ENCODE measurements around the gene MOSPD2. TPM values are rescaled to one million over a fixed set of nuclear protein-coding genes. Genes with fewer than 3 reads are reported as not detected.

MOSPD2 gene
- 25.2 TPM for total RNA-seq

- peak; percentile 94 for DNase-seq (ENCODE audit: low spot score)
Observed at GRCh38 chrX:14872851-14873675, at the start of gene MOSPD2, which contains the start of gene FANCB. TSS of gene MOSPD2 (plus strand) at chrX:14873421. CDS start at chrX:14873529, 108 bp downstream. TSS of gene FANCB (minus strand) at chrX:14873069. CDS start at chrX:14865510, 7,559 bp downstream.

DNA sequence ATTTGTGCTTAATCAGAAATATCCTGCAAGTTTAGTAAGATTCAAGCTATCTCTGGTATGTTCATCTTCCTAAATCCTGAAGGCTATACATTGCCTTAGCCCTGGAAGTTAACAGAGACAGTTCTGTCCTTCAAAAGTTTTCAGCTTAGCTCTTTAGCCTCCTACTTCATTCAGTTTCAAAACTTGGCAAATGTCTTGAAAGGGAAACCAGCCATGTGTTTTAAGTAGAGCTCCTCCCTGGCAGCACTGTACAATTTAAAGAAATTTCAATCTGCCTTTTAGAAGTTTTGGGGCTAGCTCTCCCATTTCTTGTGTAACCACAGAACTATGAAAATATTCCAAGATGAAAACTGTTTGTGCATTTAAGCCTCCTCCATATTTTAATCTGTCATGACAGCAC lies 47.4 kb upstream of the MOSPD2 start:
- DNase-seq (ENCODE audit: low spot score) = no peak

GRCh38 chrX:14826319-14826718 lies 46.9 kb upstream of the MOSPD2 start:
- no peak for DNase-seq (ENCODE audit: low spot score)

GRCh38 chrX:14829643-14830042 lies 43.6 kb upstream of the MOSPD2 start:
- no peak for DNase-seq (ENCODE audit: low spot score)

DNA sequence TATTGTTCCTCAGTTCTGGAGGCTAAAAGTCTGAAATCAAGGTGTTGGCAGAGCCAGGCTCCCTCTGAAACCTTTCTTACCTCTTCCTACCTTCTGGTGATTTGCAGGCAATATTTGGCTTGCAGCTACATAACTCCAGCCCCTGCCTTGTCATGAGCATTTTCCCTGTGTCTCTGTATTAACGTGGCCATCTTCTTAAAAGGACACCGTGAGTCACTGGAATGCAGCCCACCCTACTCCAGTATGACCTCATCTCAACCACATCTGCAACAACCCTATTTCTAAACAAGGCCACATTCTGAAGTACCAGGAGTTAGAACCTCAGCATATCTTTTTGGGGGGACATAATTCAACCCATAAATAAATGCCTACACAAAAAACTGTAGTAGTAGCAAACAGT lies 41.1 kb upstream of the MOSPD2 start:
- no peak for DNase-seq (ENCODE audit: low spot score)

- DNase-seq (ENCODE audit: low spot score) = no peak
Observed at GRCh38 chrX:14832586-14832985, 40.6 kb upstream of the MOSPD2 start.

DNA sequence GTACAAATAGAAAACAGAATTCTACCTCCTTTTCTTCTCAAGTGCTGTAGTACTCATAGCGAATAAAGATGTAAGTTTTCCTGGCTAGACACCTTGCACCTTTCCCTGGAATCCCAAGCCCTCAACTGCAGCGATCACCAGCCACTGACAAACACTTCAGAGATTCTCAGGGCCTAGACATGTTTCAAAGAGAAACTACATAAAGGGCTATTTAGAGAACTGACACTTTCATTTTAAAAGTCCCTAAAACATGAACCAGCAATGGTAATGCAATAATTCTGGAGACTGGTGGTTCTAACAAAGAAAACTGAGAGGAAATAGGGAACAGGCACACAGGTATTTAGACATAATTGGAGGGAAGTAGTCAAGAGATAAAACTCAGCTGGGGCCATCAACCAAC lies 36.1 kb upstream of the MOSPD2 start:
- no peak for DNase-seq (ENCODE audit: low spot score)

DNA sequence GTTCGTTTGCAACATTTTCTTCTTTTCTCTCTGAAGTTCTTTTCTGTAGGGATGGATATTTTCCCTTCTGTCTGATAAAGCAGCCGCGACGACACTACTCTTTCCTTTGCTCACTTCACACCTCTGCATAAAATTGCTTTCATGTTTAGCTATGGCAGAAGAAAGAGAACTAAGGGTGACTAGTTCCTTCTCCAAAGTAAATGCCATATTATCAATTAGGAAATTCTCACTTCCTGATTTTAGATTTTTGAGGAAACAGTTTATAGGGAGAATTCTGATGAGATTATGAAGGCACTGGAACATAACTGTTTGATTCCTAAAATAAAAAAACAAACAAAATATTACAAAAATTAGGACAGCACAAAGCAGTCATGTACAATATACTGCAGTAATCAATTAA lies 29.6 kb upstream of the MOSPD2 start:
- DNase-seq (ENCODE audit: low spot score) = no peak

GRCh38 chrX:14851526-14851925 lies 21.7 kb upstream of the MOSPD2 start:
- DNase-seq (ENCODE audit: low spot score) = no peak

GRCh38 chrX:14864631-14865030 lies 8.6 kb upstream of the MOSPD2 start:
- DNase-seq (ENCODE audit: low spot score) = no peak

DNA sequence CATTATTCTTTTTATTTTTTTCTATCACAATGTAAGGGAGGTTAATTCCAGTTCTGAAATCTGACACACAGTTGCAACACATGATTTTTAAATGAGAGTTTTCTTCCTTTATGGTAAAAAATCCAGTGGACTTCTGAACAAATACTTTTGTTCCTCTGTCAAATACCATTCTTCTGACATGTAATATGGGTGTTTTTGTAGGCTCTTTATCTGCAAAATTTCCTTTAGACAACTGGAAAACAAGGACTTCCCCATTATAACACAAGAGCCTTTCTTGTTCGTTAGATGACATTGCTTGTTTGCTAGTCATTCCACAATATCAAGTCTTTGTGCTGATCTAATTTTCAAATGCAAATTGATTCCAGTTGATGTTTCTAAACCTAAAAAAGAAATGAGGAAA lies 8.0 kb upstream of the MOSPD2 start:
- no peak for DNase-seq (ENCODE audit: low spot score)

GRCh38 chrX:14871767-14872166 lies 1.5 kb upstream of the MOSPD2 start:
- DNase-seq (ENCODE audit: low spot score) = no peak

DNA sequence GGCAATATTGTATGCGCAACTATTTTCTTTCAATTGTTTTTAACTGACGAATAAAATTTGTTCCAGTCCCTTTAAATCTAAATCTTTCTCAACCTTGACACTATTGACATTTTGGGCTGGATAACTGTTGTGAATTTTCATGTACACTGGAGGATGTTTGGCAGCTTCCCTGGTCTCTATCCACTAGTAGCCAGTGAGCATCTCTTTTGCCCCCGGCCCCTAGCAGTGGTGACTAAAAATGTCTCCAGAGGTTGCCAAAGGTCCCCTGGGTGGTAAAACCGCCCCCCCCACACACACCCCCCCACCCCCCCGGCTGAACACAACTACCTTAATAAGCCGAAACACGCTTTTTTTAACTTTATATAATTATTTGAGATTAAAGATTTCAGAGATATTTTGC lies 866 bp upstream of the MOSPD2 start:
- no peak for DNase-seq (ENCODE audit: low spot score)

GRCh38 chrX:14873676-14874049 lies 442 bp downstream of the MOSPD2 start:
- no peak for DNase-seq (ENCODE audit: low spot score)

GRCh38 chrX:14875624-14876023 lies 2.4 kb downstream of the MOSPD2 start:
- no peak for DNase-seq (ENCODE audit: low spot score)

DNA sequence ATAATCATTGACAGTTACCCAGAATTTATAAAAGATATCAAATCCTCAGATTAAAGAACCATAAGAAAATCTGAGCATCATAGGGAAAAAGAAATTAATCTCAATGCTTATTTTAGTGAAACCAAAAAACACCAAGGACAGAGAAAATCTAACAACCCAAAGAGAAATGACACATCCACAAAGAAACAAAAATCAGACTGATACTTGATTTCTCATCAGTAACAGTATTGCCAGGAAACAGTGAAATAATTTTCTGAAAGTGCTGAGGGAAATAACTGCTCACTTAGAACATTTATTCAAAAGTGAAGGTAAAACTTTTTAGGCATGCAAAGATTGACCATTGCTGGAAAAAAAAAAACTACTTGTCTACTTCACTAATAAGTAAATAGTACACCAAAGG lies 10.6 kb downstream of the MOSPD2 start:
- no peak for DNase-seq (ENCODE audit: low spot score)

DNA sequence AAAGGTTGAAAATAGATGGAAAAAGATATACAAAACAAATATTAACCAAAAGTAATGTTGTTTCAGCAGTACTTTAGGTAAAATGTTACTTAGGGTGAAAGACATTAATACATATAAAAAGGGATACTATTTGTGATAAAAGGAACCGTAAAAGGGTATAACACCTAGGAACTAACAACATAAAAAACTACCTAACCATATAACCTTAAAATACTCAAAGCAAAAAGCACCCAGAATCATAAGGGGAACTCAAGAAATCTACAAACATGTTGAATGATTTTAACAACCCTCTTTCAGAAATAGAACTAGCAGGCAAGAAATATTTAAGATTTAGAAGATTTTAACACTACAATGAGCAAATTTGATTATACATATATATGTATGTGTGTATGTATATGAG lies 11.5 kb downstream of the MOSPD2 start:
- no peak for DNase-seq (ENCODE audit: low spot score)

GRCh38 chrX:14886252-14886651 lies 13.0 kb downstream of the MOSPD2 start:
- DNase-seq (ENCODE audit: low spot score) = no peak

DNA sequence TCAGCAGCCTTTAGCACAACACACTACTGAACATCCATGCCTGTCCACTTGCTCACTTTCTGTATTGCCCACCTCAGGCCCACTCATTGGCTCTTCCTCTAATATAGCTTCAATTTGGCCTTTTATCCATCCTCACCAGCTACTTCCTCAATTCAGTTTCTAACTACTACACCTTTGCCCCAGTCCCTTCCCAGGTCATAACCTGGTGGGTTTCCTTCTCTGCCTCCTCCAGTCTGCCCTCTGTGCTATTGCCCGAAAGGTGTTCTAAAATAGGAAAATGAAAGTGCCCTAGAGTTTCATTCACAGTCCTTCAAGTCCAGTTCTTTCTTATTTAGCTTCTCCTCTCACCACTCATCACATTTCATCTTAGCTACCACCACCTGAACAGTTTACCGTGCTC lies 23.1 kb downstream of the MOSPD2 start:
- DNase-seq (ENCODE audit: low spot score) = no peak

DNA sequence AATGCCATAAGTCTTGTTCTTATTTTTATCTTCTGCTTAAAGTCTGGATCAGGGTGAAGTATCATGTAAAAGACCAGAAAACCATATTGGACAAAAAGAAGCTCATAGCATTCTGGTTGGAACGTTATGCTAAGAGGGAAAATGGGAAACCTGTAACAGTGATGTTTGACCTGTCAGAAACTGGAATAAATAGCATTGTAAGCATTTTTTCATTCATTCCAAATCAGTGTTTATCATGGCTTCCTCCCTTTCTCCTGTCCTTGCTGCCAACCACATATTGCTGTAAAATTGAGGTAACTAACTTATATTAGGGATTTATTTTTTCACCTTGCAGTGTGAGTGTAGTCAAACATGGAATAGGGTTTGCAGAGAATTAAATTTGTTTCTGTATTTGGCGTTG lies 23.8 kb downstream of the MOSPD2 start:
- no peak for DNase-seq (ENCODE audit: low spot score)

DNA sequence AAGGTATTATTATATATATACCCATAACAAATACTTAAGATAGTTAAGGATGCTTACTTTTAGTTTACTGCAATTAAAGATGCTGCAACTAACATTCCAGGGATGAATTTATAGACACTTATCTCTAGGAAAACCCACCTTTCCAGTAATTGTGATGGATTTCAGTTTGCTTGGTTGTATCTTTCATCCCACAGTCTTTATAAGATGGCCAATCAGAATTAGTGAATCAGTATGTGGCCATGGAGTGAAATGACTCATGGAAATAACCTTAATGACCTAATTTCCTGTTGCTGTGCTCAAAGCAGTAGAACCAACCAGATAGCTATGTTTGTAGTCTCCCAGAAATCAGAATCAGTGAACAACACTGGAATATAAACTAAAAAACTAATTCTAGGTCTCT lies 26.4 kb downstream of the MOSPD2 start:
- no peak for DNase-seq (ENCODE audit: low spot score)

- DNase-seq (ENCODE audit: low spot score) = no peak
Observed at GRCh38 chrX:14902537-14902936, 29.3 kb downstream of the MOSPD2 start.

GRCh38 chrX:14903891-14904290 lies 30.7 kb downstream of the MOSPD2 start:
- no peak for DNase-seq (ENCODE audit: low spot score)

GRCh38 chrX:14913241-14913640 lies 40.0 kb downstream of the MOSPD2 start:
- no peak for DNase-seq (ENCODE audit: low spot score)

Measured in ureter (tissue), 1 donor.